B cell (primary cell): Measurements from ENCODE around the gene PFN3.

Experiments used
- EZH2 ChIP-seq: IDR thresholded peaks from 2 replicates; pipeline ENCODE4 v1.6.1; 2012; ENCODE audit warnings: borderline replicate concordance, low read depth, mild to moderate bottlenecking, moderate library complexity, low read length; ENCODE audit not compliant: insufficient read depth, poor library complexity, severe bottlenecking
- TF ChIP-seq, protein P1 (sequence below): fragments of 200-600 bp; IDR thresholded peaks from one replicate; pipeline ENCODE4 v1.8.0; 2022; ENCODE audit warnings: antibody characterized with exemption, mild to moderate bottlenecking

DNA sequence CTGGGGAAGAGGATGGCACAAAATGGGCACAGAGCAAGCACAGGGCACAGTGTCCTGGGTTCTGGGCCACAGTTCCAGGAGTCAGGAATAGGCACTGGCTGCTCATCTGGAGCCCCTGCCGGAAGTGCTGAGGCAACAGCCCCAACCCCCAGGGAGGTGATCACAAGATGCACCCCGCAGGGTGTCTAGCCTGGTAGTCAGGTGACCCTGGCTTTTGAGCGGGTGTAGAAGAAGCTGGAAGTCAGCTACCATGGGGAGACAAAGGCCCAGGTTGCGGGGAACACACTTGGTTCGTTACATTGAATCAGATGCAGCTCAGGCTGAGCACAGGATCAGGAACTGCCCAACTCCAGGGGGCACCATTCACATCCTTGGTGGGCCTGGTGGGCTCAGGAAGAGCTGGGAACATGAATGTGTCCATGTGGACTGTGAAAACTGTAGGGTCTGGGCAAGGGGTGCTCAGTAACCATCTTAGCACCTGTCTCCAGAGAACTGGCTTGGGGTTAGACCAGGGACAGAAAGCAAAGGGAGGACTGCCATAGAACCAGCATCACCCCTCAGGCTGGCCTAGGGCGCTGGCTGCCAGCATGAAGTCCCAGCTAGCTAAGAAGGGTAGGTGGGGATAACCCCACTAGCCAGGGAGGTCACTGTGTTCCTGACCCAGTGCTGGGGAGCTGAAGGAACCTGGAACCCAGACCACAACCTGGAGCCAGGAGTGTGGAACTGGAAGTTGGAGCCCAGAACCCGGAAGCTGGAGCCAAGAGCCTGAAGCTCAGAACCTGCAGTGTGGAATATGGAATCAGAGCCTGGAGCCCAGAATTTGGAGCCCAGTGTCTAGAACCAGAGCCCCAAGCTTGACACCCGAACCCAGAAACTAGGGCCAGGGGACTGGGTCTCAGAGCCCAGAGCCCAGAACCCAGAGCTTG lies 22.3 kb downstream of the PFN3 start:
- TF ChIP-seq, protein P1, sequence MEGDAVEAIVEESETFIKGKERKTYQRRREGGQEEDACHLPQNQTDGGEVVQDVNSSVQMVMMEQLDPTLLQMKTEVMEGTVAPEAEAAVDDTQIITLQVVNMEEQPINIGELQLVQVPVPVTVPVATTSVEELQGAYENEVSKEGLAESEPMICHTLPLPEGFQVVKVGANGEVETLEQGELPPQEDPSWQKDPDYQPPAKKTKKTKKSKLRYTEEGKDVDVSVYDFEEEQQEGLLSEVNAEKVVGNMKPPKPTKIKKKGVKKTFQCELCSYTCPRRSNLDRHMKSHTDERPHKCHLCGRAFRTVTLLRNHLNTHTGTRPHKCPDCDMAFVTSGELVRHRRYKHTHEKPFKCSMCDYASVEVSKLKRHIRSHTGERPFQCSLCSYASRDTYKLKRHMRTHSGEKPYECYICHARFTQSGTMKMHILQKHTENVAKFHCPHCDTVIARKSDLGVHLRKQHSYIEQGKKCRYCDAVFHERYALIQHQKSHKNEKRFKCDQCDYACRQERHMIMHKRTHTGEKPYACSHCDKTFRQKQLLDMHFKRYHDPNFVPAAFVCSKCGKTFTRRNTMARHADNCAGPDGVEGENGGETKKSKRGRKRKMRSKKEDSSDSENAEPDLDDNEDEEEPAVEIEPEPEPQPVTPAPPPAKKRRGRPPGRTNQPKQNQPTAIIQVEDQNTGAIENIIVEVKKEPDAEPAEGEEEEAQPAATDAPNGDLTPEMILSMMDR = no peak
- TF ChIP-seq EZH2 = no peak
